HCT116 (cell line): ENCODE results near the gene MBNL2.

Source experiments
- CTCF ChIP-seq, 3 experiments: fragments of 200-600 bp in 1 of 3; sonication (generic) in 1 of 3; IDR thresholded peaks in 2 of 3; conservative IDR thresholded peaks in 1 of 3; 2 replicates each; pipeline ENCODE4 v1.5.1; 2012 to 2017; ENCODE audit warnings: low read depth in 2 of 3, low read length in 2 of 3, antibody characterized with exemption in 1 of 3, borderline replicate concordance in 1 of 3, control low read depth in 1 of 3, mild to moderate bottlenecking in 1 of 3, mixed read lengths in 1 of 3, mixed run types in 1 of 3, moderate library complexity in 1 of 3; ENCODE audit not compliant: insufficient read depth in 1 of 3
- EGR1 ChIP-seq: IDR thresholded peaks from 2 replicates; pipeline ENCODE4 v1.6.1; 2012; ENCODE audit warnings: low read depth
- ZBTB33 ChIP-seq: IDR thresholded peaks from 2 replicates; pipeline ENCODE4 v1.6.1; 2011; ENCODE audit warnings: mild to moderate bottlenecking, low read length, moderate library complexity; ENCODE audit not compliant: insufficient replicate concordance; ENCODE audit errors: extremely low read depth

GRCh38 chr13:97266332-97266731 lies 44.2 kb downstream of the MBNL2 start:
- TF ChIP-seq CTCF (IDR thresholded peaks at IDR 0.05 in 2 of 3, conservative IDR thresholded peaks at IDR 0.05 in 1 of 3; ENCODE audit: borderline replicate concordance in 1 of 3, insufficient read depth in 1 of 3, low read depth in 2 of 3, low read length in 2 of 3) = no peak
- no peak for TF ChIP-seq ZBTB33
- no peak for TF ChIP-seq EGR1
